Neural cell (in vitro differentiated cells): Measurements from ENCODE around the gene ABCA2.

Source experiments
- CTCF ChIP-seq: fragments of 450-650 bp; IDR thresholded peaks from 2 replicates; pipeline ENCODE4 v1.5.1; 2014; ENCODE audit warnings: antibody characterized with exemption, mild to moderate bottlenecking, moderate library complexity; ENCODE audit not compliant: poor library complexity, severe bottlenecking
- POLR2AphosphoS5 ChIP-seq: IDR thresholded peaks from 2 replicates; pipeline ENCODE4 v1.6.1; 2012
- RAD21 ChIP-seq: fragments of 450-650 bp; conservative IDR thresholded peaks from 2 replicates; pipeline ENCODE4 v1.6.1; 2014; ENCODE audit warnings: antibody characterized with exemption, mild to moderate bottlenecking, moderate library complexity
- REST ChIP-seq: IDR thresholded peaks from 2 replicates; pipeline ENCODE4 v1.6.1; 2012; ENCODE audit warnings: borderline replicate concordance

GRCh38 chr9:137011907-137012675 lies 15.9 kb downstream of the ABCA2 start:
- TF ChIP-seq POLR2AphosphoS5 (no peak), RAD21 (no peak), CTCF (no peak), REST (no peak)
